ENCODE results near the gene WNT7B.

WNT7B gene

DNA sequence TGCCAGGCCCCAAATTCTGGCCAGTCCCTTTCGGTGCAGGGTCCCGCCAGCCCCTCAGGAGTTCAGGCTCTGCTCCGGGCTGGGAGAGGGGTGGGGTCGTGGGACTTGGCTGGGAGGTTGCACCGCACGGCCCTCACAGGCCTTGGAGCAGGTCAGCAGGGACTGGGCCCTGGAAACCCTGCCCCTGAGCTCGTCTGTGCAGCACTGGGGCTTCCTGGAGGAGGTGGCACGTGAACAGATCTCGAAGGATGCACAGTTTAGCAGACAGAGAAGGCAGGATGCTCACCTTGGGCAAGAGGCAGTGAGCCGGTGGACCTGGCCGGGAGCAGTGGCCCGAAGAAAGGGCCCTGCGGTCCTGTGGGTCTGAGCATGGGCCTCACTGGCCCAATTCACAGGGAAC lies 70.0 kb downstream of the WNT7B start:
- no peak for DNase-seq (ENCODE audit: low read depth in 2 of 2)

DNA sequence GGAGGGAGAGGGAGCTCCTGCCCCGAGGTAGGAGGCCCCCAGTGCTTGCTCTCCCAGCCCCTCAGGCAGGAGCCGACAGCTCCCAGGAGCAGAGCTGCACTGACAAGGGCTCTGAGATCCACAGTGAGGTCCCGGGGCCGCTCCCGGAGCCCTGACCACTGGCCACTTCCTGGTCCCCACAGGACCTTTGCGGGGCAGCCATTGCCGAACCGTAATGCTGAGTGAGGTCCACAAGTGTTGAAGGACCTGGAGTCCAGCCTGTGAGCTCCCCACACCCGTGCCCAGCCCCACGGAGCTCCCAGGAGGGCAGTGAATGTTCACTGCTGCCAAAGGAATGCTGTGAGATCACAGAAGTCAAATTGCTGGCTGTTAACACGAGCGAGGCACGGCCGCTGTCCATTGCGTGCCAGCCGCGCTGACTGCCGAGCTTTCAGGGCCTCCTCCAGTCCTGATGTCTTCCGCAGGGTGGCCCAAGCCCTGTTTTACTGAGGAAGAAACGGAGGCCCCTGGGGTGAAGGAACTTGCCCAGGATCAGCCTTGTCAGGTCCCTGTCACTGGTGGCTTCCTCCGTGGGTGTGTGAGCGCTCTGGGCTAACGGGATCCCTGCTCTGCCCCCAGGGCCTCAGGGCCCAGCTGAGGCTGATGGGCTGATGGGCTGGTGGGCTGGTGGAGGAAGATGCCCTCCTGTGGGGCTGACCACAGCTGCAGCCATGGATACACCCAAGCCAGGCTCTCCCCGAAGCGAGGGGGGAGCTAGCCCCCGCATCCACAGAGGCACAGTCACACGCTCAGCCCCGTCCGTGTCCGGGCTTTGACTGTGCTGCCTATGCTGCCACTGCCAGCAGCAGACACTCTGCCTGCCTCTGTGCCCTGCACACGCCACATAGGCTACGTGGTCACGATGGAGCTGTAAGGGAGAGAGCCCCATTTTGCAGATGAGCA lies 70.8 kb downstream of the WNT7B start:
- no peak for DNase-seq (ENCODE audit: low read depth in 2 of 2)

DNA sequence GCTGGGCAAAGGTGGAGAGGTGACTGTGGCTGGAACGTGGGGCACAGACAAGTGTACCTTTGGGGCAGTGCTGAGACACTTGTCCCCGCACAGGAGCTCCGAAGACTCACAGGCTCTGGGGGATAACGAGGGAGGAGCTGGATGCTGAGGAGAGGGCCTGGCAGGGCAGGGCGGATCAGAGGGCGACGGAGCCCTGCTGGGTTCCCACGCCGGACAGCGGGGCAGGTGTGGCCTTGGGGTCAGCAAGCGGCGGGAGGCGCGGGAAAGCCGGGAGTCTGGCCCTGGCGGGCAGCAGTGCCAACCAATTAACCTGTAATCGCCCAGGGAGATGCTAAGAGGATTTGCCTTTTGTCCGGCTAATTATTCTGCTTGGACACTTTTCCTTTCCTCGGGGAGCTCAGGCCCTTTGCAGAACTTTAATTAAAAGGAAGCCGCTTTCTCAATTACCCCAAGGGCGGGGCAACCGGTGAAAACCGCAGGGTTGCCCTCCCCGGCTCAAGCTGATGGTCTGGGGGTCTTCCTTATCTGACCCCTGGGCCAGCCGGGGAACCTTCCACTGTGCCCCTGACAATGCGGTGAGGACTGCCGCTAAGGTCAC lies 71.5 kb downstream of the WNT7B start:
- DNase-seq (ENCODE audit: low read depth in 2 of 2), result no peak

DNA sequence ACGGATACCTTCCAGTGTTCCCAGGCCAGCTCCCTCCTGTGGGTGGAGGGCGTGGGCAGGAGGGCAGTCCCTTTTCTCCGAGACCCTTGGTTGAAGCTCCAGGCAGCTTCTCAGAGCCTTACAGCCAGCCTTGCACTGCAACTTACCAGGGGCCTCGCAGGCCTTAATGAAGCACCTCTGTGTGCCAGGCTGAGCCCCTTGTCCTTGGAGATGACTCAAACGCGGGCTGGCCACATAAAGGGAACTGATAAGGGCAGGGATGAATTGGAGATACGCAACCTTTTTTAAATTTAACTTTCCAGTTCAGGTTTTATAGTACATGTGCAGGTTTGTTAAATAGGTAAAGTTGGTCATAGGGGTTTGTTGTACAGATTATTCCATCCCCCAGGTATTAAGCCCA lies 72.7 kb downstream of the WNT7B start:
- DNase-seq (ENCODE audit: low read depth in 2 of 2), result no peak

DNA sequence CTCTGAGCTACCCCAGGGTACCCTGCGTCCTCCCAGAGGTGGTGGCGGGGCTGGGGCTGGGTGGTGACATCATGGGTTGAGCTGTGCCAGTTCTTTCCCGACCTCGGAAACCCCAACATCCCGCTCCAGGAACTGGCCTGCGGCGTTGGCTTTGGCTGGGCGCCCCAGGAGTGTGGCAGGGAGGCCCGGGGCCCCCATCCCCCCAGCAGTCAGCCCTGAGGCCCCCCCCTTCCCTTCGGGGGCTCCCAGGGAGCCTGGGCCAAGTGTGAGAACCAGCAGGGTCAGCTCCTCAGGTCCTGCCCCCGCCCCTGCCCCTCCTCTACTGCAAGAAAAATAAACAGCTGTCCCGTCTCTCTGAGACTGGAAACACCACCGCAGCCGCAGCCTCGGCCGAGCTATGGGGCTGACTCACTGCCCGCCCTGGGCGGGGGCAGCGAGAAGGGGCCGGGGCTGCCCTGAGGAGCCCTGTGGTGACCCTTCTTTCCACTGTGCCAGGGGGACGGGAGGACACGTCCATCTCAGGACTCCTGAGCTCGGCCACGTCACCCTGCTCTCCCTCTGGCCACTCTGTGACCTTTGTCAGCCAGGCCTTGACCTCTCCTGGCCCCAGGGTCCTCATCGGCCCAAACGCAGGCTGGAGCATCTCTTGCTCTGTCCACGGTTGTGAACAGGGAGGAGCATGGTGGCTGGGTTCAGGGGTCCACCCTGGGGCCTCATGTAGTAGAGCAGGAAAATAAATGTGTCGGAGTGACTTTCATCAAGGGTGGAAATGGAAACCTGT lies 73.4 kb downstream of the WNT7B start:
- DNase-seq (ENCODE audit: low read depth in 2 of 2), result no peak

DNA sequence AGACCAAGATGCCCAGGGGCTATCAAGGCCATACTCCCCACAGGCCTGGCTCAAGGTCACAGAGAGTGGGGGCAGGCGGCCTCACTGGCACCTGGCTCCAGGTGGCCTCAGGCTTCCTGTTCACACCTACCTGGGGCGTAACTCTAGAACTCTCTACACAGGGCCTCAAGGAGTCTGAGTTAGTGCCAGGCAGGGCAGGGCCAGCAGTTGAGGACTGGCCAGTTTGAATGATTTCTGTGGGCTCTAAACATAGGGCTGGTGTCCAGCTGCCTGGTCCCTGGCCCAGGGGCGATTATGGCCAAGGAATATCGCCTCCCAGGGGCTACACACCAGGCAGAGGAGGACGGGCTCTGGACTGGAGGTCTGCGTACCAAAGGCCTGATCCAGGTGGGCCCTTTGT lies 79.2 kb downstream of the WNT7B start:
- DNase-seq (ENCODE audit: low read depth in 2 of 2), result no peak

DNA sequence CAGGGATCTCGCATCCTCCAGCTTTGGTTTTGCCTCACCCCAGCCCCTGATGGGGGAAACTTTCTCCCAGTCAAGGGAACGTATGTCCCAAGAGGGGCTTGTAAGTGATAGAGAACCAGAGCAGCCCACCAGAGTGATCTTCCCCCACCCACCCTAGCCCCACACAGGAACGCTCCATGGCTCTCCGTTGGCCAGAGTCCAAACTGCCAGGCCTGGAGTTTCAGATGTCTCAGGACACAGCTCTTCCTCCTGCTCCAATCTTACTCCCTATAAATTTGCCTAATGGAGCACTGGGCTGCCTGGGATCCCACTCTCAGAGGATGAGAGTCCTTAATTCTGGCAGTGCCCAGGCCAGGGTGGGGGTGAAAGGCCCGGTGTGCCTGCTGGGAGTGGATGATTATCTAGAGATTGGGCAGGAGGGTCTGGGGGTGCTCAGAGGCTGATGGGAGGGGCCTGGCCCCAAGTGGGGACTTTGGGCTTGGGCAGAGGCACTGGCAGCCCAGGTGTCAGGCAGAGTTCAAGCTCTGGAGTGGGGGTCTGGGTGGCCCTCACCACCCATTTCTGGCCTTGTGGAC lies 79.9 kb downstream of the WNT7B start:
- DNase-seq (ENCODE audit: low read depth in 2 of 2), result no peak

DNA sequence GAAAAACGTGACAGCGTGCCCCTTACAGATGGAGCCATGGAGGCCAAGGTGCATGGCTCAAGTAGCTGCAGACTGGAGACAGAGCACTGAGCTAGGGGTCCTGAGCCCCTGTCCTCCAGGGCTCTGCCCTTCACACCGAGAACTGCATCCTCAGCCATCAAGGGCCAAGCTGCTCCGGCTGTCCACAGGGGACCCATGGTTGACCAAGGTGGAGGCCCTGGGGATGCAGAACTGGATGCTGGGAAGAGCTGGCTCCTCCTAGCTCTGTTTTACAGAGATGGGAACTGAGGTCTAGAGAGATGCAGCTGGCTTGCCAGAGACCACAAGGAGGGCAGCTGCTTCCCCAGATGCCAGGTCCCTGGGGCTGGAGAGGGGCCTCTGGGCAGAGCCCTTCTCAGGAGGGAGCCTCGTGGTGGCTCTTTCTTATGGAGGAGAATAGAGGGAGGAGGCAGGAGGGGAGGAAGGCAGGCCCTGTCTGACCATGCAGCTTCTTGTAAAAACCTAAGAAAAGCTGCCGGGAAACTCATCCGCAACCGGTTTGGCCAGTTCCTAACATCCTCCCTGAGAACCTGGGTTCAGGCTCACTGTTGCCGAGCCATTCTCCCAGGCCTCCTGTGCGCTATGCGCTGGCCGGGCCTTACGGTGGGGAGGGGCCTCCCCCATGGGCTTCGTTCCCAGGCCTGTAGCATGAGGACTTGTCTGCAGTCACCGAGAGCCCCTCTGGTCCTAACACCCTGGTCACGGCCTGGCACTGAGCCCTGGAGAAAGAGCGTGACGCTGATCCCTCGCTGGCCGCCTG lies 80.6 kb downstream of the WNT7B start:
- no peak for DNase-seq (ENCODE audit: low read depth in 2 of 2)

DNA sequence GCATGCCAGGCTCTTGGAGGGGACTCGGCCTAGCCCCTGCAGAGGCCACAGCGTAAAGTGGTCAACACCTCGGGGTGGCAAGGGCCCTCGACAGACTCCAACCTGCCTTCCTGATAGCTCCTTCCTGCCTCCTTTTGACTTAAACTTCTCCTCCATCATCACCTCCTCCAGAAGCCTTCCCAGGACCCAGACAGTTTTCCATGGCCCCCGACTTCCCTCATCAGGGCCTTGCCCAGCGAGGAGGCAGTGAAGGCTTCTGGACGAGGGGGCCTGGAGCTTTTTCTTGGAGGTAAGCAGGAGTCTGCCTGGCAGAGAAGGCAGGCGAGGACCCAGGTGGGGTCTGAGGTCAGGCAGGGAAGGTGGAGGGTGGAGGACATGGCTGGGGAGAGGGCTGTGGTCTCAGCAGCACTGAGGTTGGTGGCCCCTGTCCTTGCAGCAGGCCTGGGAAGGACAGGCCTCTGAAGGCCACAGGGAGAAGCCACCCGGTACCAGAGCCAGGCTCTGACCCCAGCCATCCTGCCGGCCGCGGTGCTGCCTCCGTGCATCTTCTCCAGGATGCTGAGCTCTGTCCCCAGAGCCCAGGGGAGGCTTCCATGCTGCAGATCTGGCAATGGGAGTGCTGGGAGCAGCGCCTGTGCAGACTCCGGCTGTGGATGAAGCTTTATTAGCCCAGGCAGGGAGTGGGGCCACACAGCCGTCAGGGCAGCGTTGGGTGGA lies 81.4 kb downstream of the WNT7B start:
- no peak for DNase-seq (ENCODE audit: low read depth in 2 of 2)

DNA sequence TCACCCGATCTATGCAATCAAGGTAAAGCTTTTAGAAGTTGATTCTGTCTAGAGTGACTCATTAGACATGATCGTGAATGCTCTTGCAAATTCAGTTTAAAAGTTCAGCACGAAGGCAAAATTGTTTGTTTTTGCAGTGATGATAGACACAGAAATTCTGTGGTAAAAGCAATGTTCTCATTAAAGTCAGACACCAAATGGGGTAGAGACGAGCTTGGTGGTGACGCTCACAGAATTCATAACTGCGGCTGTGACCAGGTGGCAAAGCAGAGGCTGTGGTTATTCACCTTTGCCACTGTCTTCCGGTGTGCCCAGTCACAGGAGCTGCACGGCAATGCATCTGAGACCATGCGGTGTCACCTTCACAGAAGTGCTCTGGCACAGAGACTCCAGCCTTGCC lies 83.4 kb downstream of the WNT7B start:
- no peak for DNase-seq (ENCODE audit: low read depth in 2 of 2)

DNA sequence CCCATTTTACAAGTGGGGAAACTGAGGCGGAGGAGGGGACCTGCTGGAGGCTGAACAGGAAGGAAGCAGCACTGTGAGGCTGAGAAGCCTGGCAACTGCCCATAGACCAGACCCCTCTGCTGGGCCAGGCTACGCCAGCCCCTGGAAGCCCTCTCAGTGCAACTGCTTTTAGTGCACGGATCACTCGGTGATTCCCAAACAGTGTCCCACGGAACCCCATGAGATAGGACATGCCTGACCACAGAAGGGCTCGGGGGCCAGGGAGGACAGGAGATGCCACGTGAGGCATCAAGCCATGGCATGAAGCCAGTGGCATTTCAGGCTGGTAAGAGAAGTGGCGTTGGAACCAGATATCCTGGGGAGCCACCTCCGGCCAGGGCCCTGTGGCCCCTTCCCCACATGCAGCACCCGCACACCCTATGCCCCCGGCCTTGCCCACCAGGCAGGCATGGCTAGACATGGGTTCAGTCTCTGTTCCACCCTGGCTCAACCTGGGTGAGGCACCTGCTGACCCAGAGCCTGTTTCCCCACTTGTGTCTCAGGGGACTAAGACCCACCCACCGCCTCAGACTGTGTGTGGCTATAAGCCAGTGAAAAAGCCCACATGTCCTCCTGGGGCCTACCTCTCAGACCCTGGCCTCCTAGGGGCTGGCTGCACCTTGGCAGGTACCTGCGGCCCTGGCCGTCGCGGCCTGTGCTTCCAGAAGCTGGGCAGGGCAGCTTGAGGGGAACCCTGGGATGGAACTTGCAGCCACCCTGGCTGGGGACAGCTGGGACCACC lies 84.1 kb downstream of the WNT7B start:
- no peak for DNase-seq (ENCODE audit: low read depth in 2 of 2)

DNA sequence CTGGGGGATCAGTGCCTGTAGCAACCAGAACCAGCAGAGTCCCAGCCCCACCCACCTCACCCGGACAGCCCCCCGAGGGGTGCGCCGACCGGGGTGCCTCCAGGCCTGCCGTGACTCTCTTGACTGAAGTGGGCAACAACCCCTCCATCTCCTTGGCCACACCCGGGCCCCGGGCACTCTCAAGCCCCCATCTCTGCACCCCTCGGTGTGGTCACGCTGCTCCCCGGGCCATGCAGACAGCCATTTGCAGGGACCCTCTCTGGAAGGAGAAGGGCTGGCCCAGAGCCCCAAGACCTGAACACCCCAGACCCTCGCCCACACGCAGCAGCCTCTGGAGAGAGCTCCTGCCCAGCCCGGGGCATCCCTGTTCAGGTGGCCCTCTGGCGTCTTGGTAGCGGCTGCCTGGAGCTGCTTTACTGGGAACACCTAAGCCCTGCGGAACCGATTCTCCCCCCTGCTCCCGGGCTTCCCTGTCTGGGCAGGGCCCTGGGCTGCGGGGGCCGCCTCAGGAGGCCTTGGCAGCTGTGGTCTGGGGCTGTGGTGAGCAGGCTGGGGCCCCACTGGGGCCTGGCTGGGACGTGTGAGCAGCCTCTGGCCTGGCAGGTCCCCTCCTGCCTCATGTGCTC lies 84.9 kb downstream of the WNT7B start:
- DNase-seq (ENCODE audit: low read depth in 2 of 2), result no peak

DNA sequence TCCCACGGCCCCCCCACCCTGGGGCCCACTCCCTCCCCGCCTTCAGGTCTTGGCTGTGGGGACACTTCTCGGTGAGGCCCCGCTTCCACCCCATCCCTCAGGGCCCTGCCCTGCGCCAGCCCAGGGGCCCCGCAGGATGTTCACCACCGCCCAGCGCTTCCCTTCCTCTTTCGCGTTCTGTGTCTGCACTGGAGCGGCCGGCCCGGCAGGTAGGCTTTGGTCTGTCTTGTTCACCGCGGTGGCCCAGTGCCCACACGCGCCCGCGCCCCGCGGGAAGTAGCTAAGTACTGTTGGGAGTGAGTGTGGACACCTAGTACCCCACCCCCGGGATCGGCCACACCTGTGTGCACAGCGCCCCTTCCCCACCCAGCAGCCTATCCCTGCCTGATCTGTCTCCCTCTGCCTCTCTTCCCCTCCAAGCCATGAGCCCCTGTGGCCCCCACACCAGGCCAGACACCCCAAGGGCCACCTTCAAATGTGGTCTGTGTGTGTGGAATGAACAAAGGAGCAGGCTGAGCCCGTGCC lies 85.4 kb downstream of the WNT7B start:
- no peak for DNase-seq (ENCODE audit: low read depth in 2 of 2)

DNA sequence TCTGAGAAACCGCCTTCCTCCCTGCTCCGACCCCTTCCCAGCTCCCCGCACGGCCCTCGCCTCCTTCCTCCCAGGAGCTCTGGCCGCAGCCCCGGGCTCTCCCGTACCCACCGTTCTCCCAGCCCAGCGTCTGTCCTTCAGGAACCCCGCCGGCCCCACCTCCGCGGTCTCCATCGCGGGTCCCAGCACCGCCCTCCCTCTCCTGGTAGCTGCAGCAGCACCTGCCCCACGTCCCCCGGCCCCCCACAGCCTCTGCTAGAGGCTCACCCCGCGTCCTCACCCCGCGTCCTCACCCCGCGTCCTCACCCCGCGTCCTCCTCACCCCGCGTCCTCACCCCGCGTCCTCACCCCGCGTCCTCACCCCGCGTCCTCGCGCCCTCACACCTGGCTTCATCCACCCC lies 85.9 kb downstream of the WNT7B start:
- DNase-seq (ENCODE audit: low read depth in 2 of 2), result no peak

DNA sequence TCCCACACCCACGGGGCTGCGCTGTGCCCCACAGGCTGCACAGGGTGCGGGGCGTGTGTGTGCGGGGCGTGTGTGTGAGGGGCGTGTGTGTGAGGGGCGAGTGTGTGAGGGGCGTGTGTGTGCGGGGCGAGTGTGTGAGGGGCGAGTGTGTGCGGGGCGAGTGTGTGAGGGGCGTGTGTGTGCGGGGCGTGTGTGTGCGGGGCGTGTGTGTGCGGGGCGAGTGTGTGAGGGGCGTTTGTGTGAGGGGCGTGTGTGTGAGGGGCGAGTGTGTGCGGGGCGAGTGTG lies 86.7 kb downstream of the WNT7B start:
- DNase-seq (ENCODE audit: low read depth in 2 of 2), result no peak

DNA sequence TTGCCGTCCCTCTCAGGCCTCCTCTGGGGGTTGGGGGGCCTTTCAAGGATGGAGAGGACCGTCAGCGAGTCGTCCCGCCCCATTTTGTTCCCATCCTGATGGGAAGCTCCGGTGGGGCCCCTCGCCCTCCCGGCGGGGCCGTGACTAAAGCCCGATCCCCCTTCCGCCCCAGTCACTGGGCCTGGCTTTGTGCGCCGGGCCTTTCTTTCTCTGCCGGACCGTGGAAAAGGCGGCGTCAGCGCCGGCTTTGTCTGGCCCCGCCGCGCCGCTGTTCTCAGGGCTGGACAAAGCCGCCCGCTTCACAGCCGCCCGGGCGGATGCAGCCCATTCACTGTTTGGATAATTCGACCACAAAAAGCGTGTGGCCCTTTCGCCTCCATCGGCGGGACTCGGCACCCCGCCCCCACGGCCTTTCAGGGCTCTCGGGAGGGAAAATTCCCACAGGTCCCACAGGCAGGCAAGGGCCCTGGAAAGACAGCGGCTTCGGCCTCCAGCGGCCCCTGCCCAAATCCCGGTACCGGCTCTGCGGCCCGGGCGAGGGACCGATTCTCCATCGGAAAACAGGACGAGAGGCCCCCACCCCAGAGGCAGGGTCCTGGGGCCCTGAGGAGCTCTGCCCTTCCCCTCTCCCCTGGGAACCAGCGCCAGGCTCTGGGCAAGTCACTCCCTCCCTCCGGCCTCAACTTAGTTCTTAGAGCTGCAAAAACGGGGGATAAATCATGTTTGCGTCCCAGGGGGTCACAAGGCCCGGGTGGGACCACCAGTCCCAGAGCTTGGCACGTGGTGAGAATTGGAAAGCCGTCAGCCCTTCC lies 87.2 kb downstream of the WNT7B start:
- no peak for DNase-seq (ENCODE audit: low read depth in 2 of 2)

DNA sequence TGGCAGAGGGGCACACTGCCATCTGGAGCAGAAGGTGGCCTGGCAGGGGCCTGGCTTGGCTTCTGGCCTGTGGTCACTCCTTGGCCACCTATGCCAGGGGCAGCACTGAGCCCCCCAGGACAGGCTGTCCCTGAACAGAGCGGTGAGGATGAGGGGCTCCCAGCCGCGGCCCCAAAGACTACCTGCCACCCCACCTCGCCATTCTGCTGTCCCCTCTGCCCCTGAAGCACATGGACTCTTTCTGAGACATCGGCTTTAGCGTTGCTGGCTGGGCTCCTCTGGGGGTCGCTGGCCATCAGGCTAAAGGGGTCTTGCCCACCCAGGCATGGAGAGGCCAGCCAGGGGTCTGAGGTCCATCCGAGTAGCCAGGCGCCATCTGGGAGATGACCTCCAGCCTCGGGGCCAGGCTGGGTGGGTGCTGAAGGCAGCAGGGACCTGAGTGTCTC lies 87.8 kb downstream of the WNT7B start:
- DNase-seq (ENCODE audit: low read depth in 2 of 2), result no peak

DNA sequence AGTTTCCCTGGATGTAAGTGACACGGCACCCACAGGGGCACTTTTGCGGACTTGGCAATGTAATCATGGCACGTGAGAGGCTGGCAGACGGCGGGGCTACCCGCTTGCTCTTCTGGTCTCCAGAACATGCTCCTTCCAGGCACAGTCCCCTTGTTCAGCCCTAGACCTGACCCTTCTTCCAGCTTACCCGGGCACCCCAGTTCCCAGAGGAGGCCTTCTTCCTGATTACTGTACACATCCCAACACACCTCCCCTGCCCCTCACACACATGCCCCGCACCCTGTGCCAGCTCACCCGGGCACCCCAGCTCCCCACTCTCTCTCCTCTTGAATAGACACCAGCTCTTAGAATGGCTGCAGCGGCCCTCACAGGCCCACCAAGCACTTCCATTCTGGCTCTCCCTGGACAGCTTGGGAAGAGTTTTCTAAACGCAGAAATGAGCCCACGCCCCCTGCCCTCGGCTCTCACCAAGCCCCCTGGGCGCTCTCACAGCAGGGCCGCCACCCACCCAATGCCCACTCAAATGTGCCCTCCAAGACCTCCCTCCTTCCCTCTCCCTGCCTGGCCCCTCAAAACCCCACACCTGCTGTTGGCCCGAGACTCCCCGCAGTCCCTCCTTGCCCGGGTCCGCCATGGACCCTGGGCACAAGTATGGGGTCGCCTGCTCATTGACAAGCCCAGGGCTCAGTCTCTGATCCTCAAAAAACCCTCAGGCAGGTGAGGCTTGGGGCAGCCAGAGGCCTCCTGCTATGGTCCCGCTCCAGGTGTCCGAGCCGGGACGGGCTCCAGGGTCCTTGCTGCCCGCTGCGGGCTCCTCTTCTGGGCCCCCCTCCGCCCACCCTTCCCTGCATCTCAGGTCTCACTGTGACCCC lies 88.5 kb downstream of the WNT7B start:
- no peak for DNase-seq (ENCODE audit: low read depth in 2 of 2)

Data from stimulated activated CD4-positive, alpha-beta T cell treated with anti-CD3 and anti-CD28 coated beads, Interleukin-1b, Interleukin-23, amount 100 ng/mL, for 4 hours (primary cell).